DMS 273 (cell line): Measurements from ENCODE around the gene AGAP4.
"Not testable (repeated sequence)": the region's sequence is repeated elsewhere in the genome, so short reads cannot be mapped to it uniquely, and the experiment has no call there.

Experiments
- DNase-seq: peaks from one replicate; lab custom pipeline; 2025; ENCODE audit not compliant: unreplicated experiment; lab: John Stamatoyannopoulos, UW

AGAP4 gene

DNA sequence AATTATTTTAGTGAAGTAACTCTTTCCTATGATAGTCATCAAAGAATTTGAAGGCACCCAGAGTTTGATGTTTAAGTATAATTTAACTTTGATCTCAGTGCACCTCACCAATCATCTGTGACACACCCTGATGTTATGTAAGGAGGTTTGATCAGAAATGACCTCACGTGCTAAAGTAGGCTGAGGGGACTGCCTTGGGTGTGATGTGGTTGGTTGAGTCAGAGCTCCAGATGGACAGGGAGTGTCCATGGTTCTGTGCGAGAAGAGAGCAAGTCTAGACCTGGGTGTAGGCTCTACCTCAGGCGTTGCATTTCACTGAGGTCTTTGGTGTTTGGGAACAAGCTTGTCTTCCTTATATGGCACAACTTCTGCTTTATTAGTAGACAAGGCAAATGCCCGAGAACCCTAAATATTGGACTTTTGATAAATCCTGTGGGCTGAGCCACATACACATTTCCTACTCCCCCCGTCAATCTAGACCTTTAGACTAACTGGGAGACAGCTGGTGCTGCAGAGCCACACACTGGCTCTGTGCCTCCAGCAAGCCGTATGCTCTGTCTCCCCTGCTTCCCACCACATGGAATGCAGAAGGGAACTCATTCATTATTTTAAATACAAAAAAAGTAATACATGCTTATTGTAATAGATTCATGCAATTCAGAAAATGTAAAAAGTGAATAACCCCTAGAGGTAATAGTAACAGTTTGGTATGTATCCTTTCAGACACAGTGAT is 56.4 kb downstream of the AGAP4 start:
- DNase-seq, result peak; percentile 76

DNA sequence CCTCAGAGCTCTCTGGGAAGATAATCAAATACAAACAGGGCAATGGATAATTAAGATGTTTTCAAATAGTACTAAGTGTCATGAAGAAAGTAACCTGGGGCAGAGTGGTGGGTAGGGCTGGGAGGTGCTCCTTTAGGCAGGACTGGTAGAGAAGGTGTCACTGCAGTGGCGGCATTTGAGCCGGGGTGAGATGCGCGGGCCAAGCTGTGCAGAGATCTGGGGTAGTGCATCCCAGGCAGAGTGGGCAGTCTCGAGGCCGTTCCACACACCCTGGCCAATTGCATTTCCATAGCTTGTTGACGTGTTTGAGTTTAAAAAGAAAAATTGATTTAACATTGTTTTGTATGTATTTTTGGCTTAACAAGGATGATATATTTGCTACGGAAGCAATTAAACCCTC is 57.3 kb downstream of the AGAP4 start:
- DNase-seq, result not testable (repeated sequence)

DNA sequence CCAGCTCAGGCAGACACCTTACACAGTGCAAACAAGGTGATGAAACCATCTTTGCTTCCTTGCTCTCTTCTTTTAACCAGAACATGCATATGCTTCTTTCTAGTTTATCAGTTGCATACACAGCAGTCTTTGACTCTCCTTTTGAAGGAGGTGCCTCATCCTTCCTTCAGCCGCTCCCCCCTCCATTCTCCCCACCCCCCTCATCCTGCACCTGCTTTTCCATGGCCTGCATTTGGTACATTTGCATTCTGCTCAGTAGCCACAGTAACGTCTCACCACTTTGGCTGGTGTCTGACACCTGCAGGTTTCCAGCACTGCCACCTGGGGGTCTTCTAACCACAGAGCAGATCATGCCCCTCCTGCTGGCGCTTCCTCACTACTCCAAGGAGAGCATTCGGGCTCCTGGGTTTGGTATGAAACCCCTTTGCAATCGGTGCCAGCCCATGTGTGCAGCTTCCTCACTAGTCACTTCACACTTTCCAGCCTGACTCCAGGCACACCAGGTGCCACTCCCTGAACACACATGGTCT is 60.0 kb downstream of the AGAP4 start:
- DNase-seq, result not testable (repeated sequence)

DNA sequence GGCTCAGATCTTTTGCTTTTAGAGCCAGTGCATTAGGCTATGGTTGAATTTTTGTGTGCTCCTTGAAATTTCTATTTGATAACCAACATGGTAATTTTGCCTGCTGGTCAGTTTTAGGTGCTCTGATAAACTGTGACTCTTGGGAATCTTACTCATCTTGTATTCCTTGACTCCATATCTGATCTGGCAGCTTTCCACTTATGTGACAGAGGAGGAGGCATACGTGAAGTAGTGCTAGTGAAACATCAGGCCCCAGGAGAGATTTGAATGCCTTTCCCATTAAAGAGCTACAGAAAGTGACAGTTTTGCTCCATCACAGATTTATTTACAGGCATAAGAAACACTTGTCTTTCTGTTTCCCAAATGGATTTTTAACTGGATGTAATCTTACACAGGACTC is 61.1 kb downstream of the AGAP4 start:
- not testable (repeated sequence) for DNase-seq
